H9 (cell line): ENCODE data around the gene BIN1. TPM values are rescaled to one million over a fixed set of nuclear protein-coding genes. Genes with fewer than 3 reads are reported as not detected.

Experiments
- DNase-seq: peaks from one replicate; pipeline ENCODE4 v3.0.0-alpha.2; 2017
- H2AFZ ChIP-seq: one replicate; pipeline ENCODE4 v1.6.1; 2013; ENCODE audit warnings: mild to moderate bottlenecking, low read length, control low read depth, moderate library complexity
- H2AK5ac ChIP-seq: 2 replicates; pipeline ENCODE4 v1.6.1; 2013; ENCODE audit warnings: low read length, control low read depth, mixed read lengths; ENCODE audit not compliant: insufficient read length
- H2BK120ac ChIP-seq: one replicate; pipeline ENCODE4 v1.6.1; 2013; ENCODE audit warnings: low read depth, mild to moderate bottlenecking, low read length, control low read depth, inconsistent platforms; ENCODE audit not compliant: poor library complexity, severe bottlenecking
- H2BK12ac ChIP-seq: 2 replicates; pipeline ENCODE4 v1.6.1; 2013; ENCODE audit warnings: low read length, control low read depth, mixed read lengths, low read depth; ENCODE audit not compliant: insufficient read length
- H2BK15ac ChIP-seq: 2 replicates; pipeline ENCODE4 v1.6.1; 2013; ENCODE audit warnings: low read depth, low read length, control low read depth
- H2BK20ac ChIP-seq: one replicate; pipeline ENCODE4 v1.6.1; 2013; ENCODE audit warnings: low read depth, mild to moderate bottlenecking, low read length, control low read depth, inconsistent platforms; ENCODE audit not compliant: poor library complexity, severe bottlenecking
- H2BK5ac ChIP-seq: 2 replicates; pipeline ENCODE4 v1.6.1; 2013; ENCODE audit warnings: low read length, control low read depth, mixed read lengths; ENCODE audit not compliant: insufficient read length
- H3K14ac ChIP-seq: 2 replicates; pipeline ENCODE4 v1.6.1; 2013; ENCODE audit warnings: low read length, control low read depth; ENCODE audit not compliant: insufficient read depth
- H3K18ac ChIP-seq: 2 replicates; pipeline ENCODE4 v1.6.1; 2013; ENCODE audit warnings: low read depth, mild to moderate bottlenecking, mixed read lengths, low read length, control low read depth; ENCODE audit not compliant: insufficient read length
- H3K23ac ChIP-seq: 2 replicates; pipeline ENCODE4 v1.6.1; 2013; ENCODE audit warnings: low read length, control low read depth, mixed read lengths, low read depth; ENCODE audit not compliant: insufficient read length
- H3K23me2 ChIP-seq: 2 replicates; pipeline ENCODE4 v1.6.1; 2013; ENCODE audit warnings: low read depth, mild to moderate bottlenecking, mixed read lengths, low read length, control low read depth; ENCODE audit not compliant: insufficient read length, poor library complexity, severe bottlenecking
- H3K27ac ChIP-seq: 2 replicates; pipeline ENCODE4 v1.5.1; 2013; ENCODE audit warnings: low read length, control low read depth, mixed read lengths, low read depth; ENCODE audit not compliant: insufficient read length
- H3K27me3 ChIP-seq: 2 replicates; pipeline ENCODE4 v1.6.1; 2013; ENCODE audit warnings: low read length, control low read depth, inconsistent platforms; ENCODE audit not compliant: insufficient read depth
- H3K4ac ChIP-seq: 2 replicates; pipeline ENCODE4 v1.6.1; 2013; ENCODE audit warnings: low read depth, mild to moderate bottlenecking, control low read depth, inconsistent platforms, low read length, moderate library complexity
- H3K4me1 ChIP-seq: 2 replicates; pipeline ENCODE4 v1.6.1; 2013; ENCODE audit warnings: low read length, control low read depth, inconsistent platforms; ENCODE audit not compliant: insufficient read depth
- H3K4me2 ChIP-seq: 2 replicates; pipeline ENCODE4 v1.6.1; 2013; ENCODE audit warnings: low read length, control low read depth, mixed read lengths; ENCODE audit not compliant: insufficient read length, insufficient read depth
- H3K56ac ChIP-seq: 2 replicates; pipeline ENCODE4 v1.6.1; 2013; ENCODE audit warnings: low read depth, mild to moderate bottlenecking, mixed read lengths, low read length, control low read depth; ENCODE audit not compliant: insufficient read length
- H3K79me1 ChIP-seq: 2 replicates; pipeline ENCODE4 v1.6.1; 2013; ENCODE audit warnings: low read depth, mild to moderate bottlenecking, moderate library complexity, low read length, control low read depth, inconsistent platforms; ENCODE audit not compliant: insufficient read depth, poor library complexity, severe bottlenecking
- H3K79me2 ChIP-seq: 2 replicates; pipeline ENCODE4 v1.6.1; 2013; ENCODE audit warnings: low read length, control low read depth, inconsistent platforms; ENCODE audit not compliant: insufficient read depth
- H3K9ac ChIP-seq: 2 replicates; pipeline ENCODE4 v1.6.1; 2013; ENCODE audit warnings: low read length, control low read depth, mixed read lengths; ENCODE audit not compliant: insufficient read length; ENCODE audit errors: extremely low read depth
- H3K9me3 ChIP-seq: one replicate; pipeline ENCODE4 v1.6.1; 2013; ENCODE audit warnings: low read depth, low read length, inconsistent platforms; ENCODE audit not compliant: control insufficient read depth
- H3T11ph ChIP-seq: one replicate; pipeline ENCODE4 v1.6.1; 2013; ENCODE audit warnings: mild to moderate bottlenecking, low read length, control low read depth, inconsistent platforms
- H4K20me1 ChIP-seq: one replicate; pipeline ENCODE4 v1.6.1; 2013; ENCODE audit not compliant: control insufficient read depth, insufficient read length, insufficient read depth
- H4K5ac ChIP-seq: 2 replicates; pipeline ENCODE4 v1.6.1; 2013; ENCODE audit warnings: low read depth, mild to moderate bottlenecking, mixed read lengths, low read length, control low read depth; ENCODE audit not compliant: insufficient read length
- H4K8ac ChIP-seq: replicated peaks from 2 replicates; pipeline ENCODE4 v1.6.1; 2013; ENCODE audit warnings: low read length, control low read depth, mixed read lengths, low read depth; ENCODE audit not compliant: insufficient read length
- H4K91ac ChIP-seq: 2 replicates; pipeline ENCODE4 v1.6.1; 2013; ENCODE audit warnings: low read depth, mild to moderate bottlenecking, moderate library complexity, mixed read lengths, low read length, control low read depth; ENCODE audit not compliant: insufficient read length
- H3K27ac Mint-ChIP-seq, 3 experiments: 2 replicates in 2 of 3; 3 replicates in 1 of 3; pipeline ENCODE4 v1.8.0; 2020 to 2021; ENCODE audit warnings: mixed read lengths in 3 of 3, mild to moderate bottlenecking in 1 of 3, moderate library complexity in 1 of 3
- H3K27me3 Mint-ChIP-seq: 2 replicates; pipeline ENCODE4 v1.8.0; 2021; ENCODE audit warnings: low read depth, mild to moderate bottlenecking, moderate library complexity, mixed read lengths
- H3K36me3 Mint-ChIP-seq, 3 experiments: 2 replicates in 2 of 3; 3 replicates in 1 of 3; pipeline ENCODE4 v1.8.0; 2020 to 2021; ENCODE audit warnings: low read depth in 3 of 3, mixed read lengths in 3 of 3; ENCODE audit not compliant: insufficient read depth in 1 of 3
- H3K4me1 Mint-ChIP-seq, 2 experiments: 2 replicates each; pipeline ENCODE4 v1.8.0; 2020; ENCODE audit warnings: mixed read lengths in 2 of 2
- H3K4me3 Mint-ChIP-seq, 2 experiments: 2 replicates in 1 of 2; 3 replicates in 1 of 2; pipeline ENCODE4 v1.8.0; 2020 to 2021; ENCODE audit warnings: mild to moderate bottlenecking in 2 of 2, mixed read lengths in 2 of 2, moderate library complexity in 1 of 2
- H3K9me3 Mint-ChIP-seq, 2 experiments: 2 replicates in 1 of 2; 3 replicates in 1 of 2; pipeline ENCODE4 v1.8.0; 2020; ENCODE audit warnings: mild to moderate bottlenecking in 2 of 2, mixed read lengths in 2 of 2, moderate library complexity in 1 of 2
- WGBS: extraction: QIAGEN DNeasy Blood & Tissue Kit; methylation state at CpG from one replicate; pipeline ENCODE4 v1.1.7; 2013; ENCODE audit warnings: missing lambda C conversion rate, low lambda C conversion rate, mixed read lengths; ENCODE audit not compliant: insufficient read length; ENCODE audit errors: extremely low coverage; 5-methylcytosine and 5-hydroxymethylcytosine counted together
- total RNA-seq: library from RNA; stranded (reverse); gene quantifications from 2 replicates; pipeline ENCODE4 v1.2.1, GENCODE V29; 2021
- TF ChIP-seq, protein P1 (sequence below): fragments of 200-600 bp; sonication (generic); conservative IDR thresholded peaks from 3 replicates; pipeline ENCODE4 v1.8.0; 2021; ENCODE audit warnings: antibody characterized with exemption, mild to moderate bottlenecking

BIN1 gene
- total RNA-seq, 1 experiment from 2014 or later: 32.0 TPM

GRCh38 chr2:127065940-127066318 lies 41.0 kb downstream of the BIN1 start:
- H4K5ac ChIP-seq: no peak overlapping the region
- no peak overlapping the region for H2BK120ac ChIP-seq
- no peak overlapping the region for H3K18ac ChIP-seq
- no peak overlapping the region for H3K27ac ChIP-seq
- H3K9ac ChIP-seq: no peak overlapping the region
- peaks cover 0 to 11% of the 10 kb centered on the region in 2 experiments; a peak in 3 of 4 replicates for H3K4me1 Mint-ChIP-seq
- peaks cover 1% of the 10 kb centered on the region for H4K20me1 ChIP-seq
- H3T11ph ChIP-seq: no peak overlapping the region
- peaks cover 2% of the 10 kb centered on the region; the same call in 1 of the 2 replicates for H3K27me3 Mint-ChIP-seq
- no peak overlapping the region for H4K8ac ChIP-seq
- H3K4me2 ChIP-seq: no peak overlapping the region
- H3K9me3 Mint-ChIP-seq: no peaks in the 10 kb centered on the region
- H3K4me1 ChIP-seq: no peaks in the 10 kb centered on the region; the same call in 1 of the 2 replicates
- no peak overlapping the region; the same call in 1 of the 2 replicates for H3K14ac ChIP-seq
- TF ChIP-seq, protein P1, sequence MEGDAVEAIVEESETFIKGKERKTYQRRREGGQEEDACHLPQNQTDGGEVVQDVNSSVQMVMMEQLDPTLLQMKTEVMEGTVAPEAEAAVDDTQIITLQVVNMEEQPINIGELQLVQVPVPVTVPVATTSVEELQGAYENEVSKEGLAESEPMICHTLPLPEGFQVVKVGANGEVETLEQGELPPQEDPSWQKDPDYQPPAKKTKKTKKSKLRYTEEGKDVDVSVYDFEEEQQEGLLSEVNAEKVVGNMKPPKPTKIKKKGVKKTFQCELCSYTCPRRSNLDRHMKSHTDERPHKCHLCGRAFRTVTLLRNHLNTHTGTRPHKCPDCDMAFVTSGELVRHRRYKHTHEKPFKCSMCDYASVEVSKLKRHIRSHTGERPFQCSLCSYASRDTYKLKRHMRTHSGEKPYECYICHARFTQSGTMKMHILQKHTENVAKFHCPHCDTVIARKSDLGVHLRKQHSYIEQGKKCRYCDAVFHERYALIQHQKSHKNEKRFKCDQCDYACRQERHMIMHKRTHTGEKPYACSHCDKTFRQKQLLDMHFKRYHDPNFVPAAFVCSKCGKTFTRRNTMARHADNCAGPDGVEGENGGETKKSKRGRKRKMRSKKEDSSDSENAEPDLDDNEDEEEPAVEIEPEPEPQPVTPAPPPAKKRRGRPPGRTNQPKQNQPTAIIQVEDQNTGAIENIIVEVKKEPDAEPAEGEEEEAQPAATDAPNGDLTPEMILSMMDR: no peak
- no peak overlapping the region for H3K56ac ChIP-seq
- peaks cover 9 to 14% (median 10%) of the 10 kb centered on the region in 3 experiments; a peak in 5 of 7 replicates for H3K36me3 Mint-ChIP-seq
- H3K4me3 Mint-ChIP-seq: no peak overlapping the region
- no peak overlapping the region for H2AK5ac ChIP-seq
- H3K4ac ChIP-seq: no peak overlapping the region; the same call in 1 of the 2 replicates
- no peaks in the 10 kb centered on the region for H3K79me2 ChIP-seq
- no peak overlapping the region for H2BK12ac ChIP-seq
- no CpG with 5 or more reads among the region's 5 CpGs for WGBS
- no peak overlapping the region for H3K23ac ChIP-seq
- no peak for DNase-seq
- no peaks in the 10 kb centered on the region for H3K9me3 ChIP-seq
- H3K27ac Mint-ChIP-seq: no peak overlapping the region; a peak in 1 of 7 replicates
- no peaks in the 10 kb centered on the region for H3K23me2 ChIP-seq
- no peaks in the 10 kb centered on the region for H3K79me1 ChIP-seq
- no peak overlapping the region for H2AFZ ChIP-seq
- peak overlapping the region; percentile 39 for H4K91ac ChIP-seq
- no peak overlapping the region for H2BK15ac ChIP-seq
- H2BK20ac ChIP-seq: no peak overlapping the region
- H2BK5ac ChIP-seq: no peak overlapping the region
- H3K27me3 ChIP-seq: no peaks in the 10 kb centered on the region; the same call in 1 of the 2 replicates
